ENCODE results near the gene SIK3. TPM values are rescaled to one million over a fixed set of nuclear protein-coding genes. Genes with fewer than 3 reads are reported as not detected.

SIK3 gene
- total RNA-seq, 4 donors from 2014 or later: 31.7 to 56.1 (median 45.3) TPM

DNA sequence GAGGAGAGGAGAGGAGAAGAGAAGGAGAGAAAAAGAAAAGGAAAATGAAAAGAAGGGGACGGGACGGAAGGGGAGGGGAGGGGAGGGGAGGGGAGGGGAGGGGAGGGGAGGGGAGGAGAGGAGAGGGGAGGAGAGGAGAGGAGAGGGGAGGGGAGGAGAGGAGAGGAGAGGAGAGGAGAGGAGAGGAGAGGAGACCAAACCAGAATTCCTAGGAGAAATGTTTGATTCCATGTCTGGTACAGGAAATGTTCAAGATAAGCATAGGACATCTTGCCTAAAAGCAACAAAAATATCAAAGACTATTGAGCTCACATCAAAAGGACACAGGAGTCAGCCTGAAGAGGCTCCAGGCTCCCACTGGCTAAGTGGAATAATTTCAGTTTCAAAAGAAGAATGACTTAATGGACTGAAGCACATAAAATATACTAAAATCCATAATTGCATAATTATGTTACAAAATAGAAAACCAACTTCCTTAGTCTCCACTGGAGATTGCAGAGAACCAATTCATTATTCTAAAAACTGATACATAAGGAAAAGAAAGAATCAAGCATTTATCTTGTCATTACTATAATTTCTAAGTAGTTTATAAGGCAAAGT is 159.7 kb downstream of the SIK3 start:
- no CpG with 5 or more reads among the region's 2 CpGs for WGBS, 2 donors (ENCODE audit: low coverage in 1 of 2)
- TF ChIP-seq POLR2A (IDR thresholded peaks at IDR 0.05) (no peak), EP300 (IDR thresholded peaks at IDR 0.05) (no peak), POLR2AphosphoS5 (IDR thresholded peaks at IDR 0.05) (no peak)
- TF ChIP-seq, protein P1, sequence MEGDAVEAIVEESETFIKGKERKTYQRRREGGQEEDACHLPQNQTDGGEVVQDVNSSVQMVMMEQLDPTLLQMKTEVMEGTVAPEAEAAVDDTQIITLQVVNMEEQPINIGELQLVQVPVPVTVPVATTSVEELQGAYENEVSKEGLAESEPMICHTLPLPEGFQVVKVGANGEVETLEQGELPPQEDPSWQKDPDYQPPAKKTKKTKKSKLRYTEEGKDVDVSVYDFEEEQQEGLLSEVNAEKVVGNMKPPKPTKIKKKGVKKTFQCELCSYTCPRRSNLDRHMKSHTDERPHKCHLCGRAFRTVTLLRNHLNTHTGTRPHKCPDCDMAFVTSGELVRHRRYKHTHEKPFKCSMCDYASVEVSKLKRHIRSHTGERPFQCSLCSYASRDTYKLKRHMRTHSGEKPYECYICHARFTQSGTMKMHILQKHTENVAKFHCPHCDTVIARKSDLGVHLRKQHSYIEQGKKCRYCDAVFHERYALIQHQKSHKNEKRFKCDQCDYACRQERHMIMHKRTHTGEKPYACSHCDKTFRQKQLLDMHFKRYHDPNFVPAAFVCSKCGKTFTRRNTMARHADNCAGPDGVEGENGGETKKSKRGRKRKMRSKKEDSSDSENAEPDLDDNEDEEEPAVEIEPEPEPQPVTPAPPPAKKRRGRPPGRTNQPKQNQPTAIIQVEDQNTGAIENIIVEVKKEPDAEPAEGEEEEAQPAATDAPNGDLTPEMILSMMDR (IDR thresholded peaks at IDR 0.05): no peak

DNA sequence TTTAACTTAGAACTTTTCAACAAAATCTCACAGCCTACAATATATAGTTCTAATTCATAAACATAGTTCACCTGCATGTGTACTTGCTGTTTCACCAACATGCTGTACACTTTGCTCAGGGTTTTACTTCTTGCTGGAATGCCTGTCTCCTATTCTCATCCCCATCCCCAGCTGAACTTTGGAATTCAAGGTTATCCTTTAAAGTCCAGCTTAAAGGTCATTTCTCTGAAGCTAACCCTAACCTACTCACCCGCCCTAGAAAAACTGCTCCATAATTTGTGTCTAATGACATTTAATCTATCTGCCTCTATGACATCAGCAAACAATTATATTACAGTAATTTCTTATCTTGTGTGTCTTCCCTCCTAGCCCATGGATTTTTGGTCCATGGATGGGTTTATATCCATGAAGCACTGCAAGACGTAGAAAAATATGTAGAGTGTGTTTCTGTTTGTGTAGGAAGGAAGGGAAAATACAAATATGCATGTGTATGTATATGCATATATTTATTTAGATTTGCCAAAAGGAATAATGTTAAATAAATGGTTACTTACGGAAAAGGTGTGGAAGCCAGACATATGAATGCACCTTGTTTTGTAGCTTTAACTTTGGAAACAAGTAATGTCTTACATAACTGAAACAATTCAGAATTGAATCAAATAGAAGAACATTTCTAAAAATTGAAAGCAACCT is 161.3 kb downstream of the SIK3 start:
- 84 to 94% methylated on average over 3 of the region's 3 CpGs for WGBS, 2 donors (ENCODE audit: low coverage in 1 of 2)
- Histone ChIP-seq H3K9me3 (no peaks in the 10 kb centered on the region), H3K27ac (no peak overlapping the region), H3K36me3 (peaks cover 0 to 7% of the 10 kb centered on the region in 2 donors), H3K4me3 (no peak overlapping the region), H3K4me1 (peaks cover 0 to 6% (median 2%) of the 10 kb centered on the region in 3 donors), H3K27me3 (no peaks in the 10 kb centered on the region)
- TF ChIP-seq, protein P1 (IDR thresholded peaks at IDR 0.05): no peak
- no peak for TF ChIP-seq POLR2AphosphoS5 (IDR thresholded peaks at IDR 0.05)
- TF ChIP-seq EP300 (IDR thresholded peaks at IDR 0.05): no peak
- TF ChIP-seq POLR2A (IDR thresholded peaks at IDR 0.05): no peak
- no peak for ATAC-seq

More for the DNA sequence above, 159.7 kb downstream of the SIK3 start:
- ATAC-seq: no peak
- peaks cover 0 to 7% of the 10 kb centered on the region in 2 donors for H3K36me3 ChIP-seq
- no peaks in the 10 kb centered on the region for H3K27me3 ChIP-seq
- H3K4me3 ChIP-seq: no peak overlapping the region
- no peaks in the 10 kb centered on the region for H3K9me3 ChIP-seq
- H3K4me1 ChIP-seq: no peaks in the 10 kb centered on the region
- no peak overlapping the region for H3K27ac ChIP-seq

DNA sequence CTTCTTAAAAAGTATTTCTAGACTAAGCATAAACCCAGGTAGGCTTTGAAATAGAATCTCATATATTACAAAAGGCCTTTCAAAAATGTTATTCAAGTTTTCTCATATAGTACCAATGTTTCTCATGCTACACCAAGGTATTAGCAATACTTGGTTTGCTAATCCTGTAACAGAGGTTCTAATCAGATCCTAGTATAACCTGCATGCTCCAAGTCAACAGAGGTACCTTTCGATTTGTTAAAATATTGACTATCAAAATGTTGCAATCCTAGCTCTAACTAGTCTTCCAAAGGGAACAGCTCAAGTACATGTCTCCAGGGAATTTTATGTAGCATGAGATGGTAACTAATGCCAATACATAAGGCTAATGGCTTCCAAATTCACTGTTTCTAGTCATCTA is 162.7 kb downstream of the SIK3 start:
- Histone ChIP-seq H3K4me3 (no peak overlapping the region), H3K27me3 (no peaks in the 10 kb centered on the region), H3K4me1 (peaks cover 9 to 20% (median 12%) of the 10 kb centered on the region in 3 donors), H3K36me3 (peaks cover 0 to 7% of the 10 kb centered on the region in 2 donors), H3K9me3 (no peaks in the 10 kb centered on the region), H3K27ac (no peak overlapping the region)
- no peak for ATAC-seq
- 100% methylated on average over 1 of the region's 1 CpG for WGBS, 2 donors (ENCODE audit: low coverage in 1 of 2)
- no peak for TF ChIP-seq POLR2AphosphoS5 (IDR thresholded peaks at IDR 0.05)
- no peak for TF ChIP-seq POLR2A (IDR thresholded peaks at IDR 0.05)
- TF ChIP-seq EP300 (IDR thresholded peaks at IDR 0.05): no peak
- TF ChIP-seq, protein P1 (IDR thresholded peaks at IDR 0.05): no peak

DNA sequence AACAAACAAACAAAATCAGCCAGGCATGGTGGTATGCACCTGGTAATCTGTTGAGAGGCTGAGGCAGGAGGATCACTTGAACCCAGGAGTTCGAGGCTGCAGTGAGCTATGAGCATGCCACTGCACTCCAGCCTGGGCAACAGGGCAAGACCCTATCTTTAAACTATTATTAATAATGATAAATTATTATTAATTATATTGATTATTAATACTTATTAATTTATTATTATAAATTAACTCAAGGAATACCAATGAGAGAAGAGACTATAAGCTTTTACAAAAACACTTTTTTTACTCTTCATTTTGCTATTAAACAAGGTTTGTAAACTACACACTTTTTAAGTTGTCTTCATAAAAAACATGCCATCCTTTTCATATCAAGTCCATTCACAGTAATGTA is 163.1 kb downstream of the SIK3 start:
- H3K27ac ChIP-seq: no peak overlapping the region
- no peaks in the 10 kb centered on the region for H3K9me3 ChIP-seq
- peaks cover 11 to 24% (median 13%) of the 10 kb centered on the region in 3 donors for H3K4me1 ChIP-seq
- no peak for ATAC-seq
- H3K4me3 ChIP-seq: no peak overlapping the region
- WGBS, 2 donors (ENCODE audit: low coverage in 1 of 2): 100% methylated on average over 1 of the region's 1 CpG; no CpG with 5 or more reads in 1 of the 2 donors
- TF ChIP-seq, protein P1 (IDR thresholded peaks at IDR 0.05): no peak
- TF ChIP-seq POLR2AphosphoS5 (IDR thresholded peaks at IDR 0.05) (no peak), EP300 (IDR thresholded peaks at IDR 0.05) (no peak), POLR2A (IDR thresholded peaks at IDR 0.05) (no peak)
- peaks cover 0 to 7% of the 10 kb centered on the region in 2 donors for H3K36me3 ChIP-seq
- no peaks in the 10 kb centered on the region for H3K27me3 ChIP-seq

GRCh38 chr11:116933961-116934360 is 164.3 kb downstream of the SIK3 start:
- Histone ChIP-seq H3K4me1 (peaks cover 13 to 35% (median 16%) of the 10 kb centered on the region in 3 donors), H3K27me3 (no peaks in the 10 kb centered on the region)

More at GRCh38 chr11:116933961-116934360, 164.3 kb downstream of the SIK3 start:
- Histone ChIP-seq H3K36me3 (peaks cover 0 to 7% of the 10 kb centered on the region in 2 donors), H3K27ac (no peak overlapping the region), H3K9me3 (no peaks in the 10 kb centered on the region), H3K4me3 (no peak overlapping the region)
- ATAC-seq: no peak
- TF ChIP-seq POLR2AphosphoS5 (IDR thresholded peaks at IDR 0.05) (no peak), POLR2A (IDR thresholded peaks at IDR 0.05) (no peak), EP300 (IDR thresholded peaks at IDR 0.05) (no peak)
- TF ChIP-seq, protein P1 (IDR thresholded peaks at IDR 0.05): no peak
- 87 to 98% methylated on average over 3 of the region's 3 CpGs for WGBS, 2 donors (ENCODE audit: low coverage in 1 of 2)

Measured in gastroesophageal sphincter (tissue), 4 donors.